ENCODE measurements around the gene KCNMA1. TPM values are rescaled to one million over a fixed set of nuclear protein-coding genes. Genes with fewer than 3 reads are reported as not detected.

KCNMA1 gene
- total RNA-seq, 1 experiment from 2014 or later: 0.70 TPM

DNA sequence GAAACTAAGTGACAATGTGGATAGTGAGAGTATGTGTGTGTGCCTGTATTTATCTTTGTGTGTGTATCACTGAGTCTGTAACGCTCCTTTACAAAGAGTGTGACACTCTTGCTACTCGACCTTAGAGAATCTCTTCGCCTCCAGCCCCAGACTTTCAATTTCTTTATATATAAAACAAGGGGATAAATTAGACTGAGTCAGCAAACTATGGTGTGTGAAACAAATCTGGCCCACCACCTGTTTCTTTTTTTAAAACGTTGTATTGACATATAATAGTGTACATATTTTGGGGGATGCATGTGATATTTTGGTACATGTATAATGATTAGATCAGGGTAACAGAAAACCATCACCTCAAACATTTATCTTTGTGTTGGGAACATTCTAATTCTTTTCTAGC is 240.5 kb downstream of the KCNMA1 start:
- Histone ChIP-seq H4K20me1 (ENCODE audit: insufficient read depth) (no peaks in the 10 kb centered on the region), H3K79me2 (ENCODE audit: low read depth) (no peaks in the 10 kb centered on the region), H2AFZ (no peak overlapping the region), H3K27ac (no peak overlapping the region), H3K4me3 (no peak overlapping the region), H3K36me3 (ENCODE audit: low read depth) (no peaks in the 10 kb centered on the region), H3K9me2 (ENCODE audit: insufficient read depth) (no peaks in the 10 kb centered on the region), H3K9me3 (ENCODE audit: insufficient read depth, low read depth) (no peaks in the 10 kb centered on the region), H3K4me1 (replicated peaks; ENCODE audit: insufficient read depth) (peaks cover 18% of the 10 kb centered on the region), H3K4me2 (no peak overlapping the region), H3K27me3 (ENCODE audit: insufficient read depth, low read depth) (no peaks in the 10 kb centered on the region), H3F3A (ENCODE audit: insufficient read depth, low read depth) (peaks cover 20% of the 10 kb centered on the region; the same call in 1 of the 2 replicates)
- intact Hi-C loops (cut with micrococcal nuclease; ENCODE audit: unreplicated experiment): no loop called here
- ChIA-PET POLR2A (ENCODE audit: unreplicated experiment) (no interaction called here), CTCF (no interaction called here)
- no peak for TF ChIP-seq EZH2 (IDR thresholded peaks at IDR 0.05; ENCODE audit: low read depth)
- TF ChIP-seq, protein P1, sequence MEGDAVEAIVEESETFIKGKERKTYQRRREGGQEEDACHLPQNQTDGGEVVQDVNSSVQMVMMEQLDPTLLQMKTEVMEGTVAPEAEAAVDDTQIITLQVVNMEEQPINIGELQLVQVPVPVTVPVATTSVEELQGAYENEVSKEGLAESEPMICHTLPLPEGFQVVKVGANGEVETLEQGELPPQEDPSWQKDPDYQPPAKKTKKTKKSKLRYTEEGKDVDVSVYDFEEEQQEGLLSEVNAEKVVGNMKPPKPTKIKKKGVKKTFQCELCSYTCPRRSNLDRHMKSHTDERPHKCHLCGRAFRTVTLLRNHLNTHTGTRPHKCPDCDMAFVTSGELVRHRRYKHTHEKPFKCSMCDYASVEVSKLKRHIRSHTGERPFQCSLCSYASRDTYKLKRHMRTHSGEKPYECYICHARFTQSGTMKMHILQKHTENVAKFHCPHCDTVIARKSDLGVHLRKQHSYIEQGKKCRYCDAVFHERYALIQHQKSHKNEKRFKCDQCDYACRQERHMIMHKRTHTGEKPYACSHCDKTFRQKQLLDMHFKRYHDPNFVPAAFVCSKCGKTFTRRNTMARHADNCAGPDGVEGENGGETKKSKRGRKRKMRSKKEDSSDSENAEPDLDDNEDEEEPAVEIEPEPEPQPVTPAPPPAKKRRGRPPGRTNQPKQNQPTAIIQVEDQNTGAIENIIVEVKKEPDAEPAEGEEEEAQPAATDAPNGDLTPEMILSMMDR (conservative IDR thresholded peaks at IDR 0.05): no peak
- no peak for DNase-seq
- BruUV-seq (replicated peaks): no TSS peak

DNA sequence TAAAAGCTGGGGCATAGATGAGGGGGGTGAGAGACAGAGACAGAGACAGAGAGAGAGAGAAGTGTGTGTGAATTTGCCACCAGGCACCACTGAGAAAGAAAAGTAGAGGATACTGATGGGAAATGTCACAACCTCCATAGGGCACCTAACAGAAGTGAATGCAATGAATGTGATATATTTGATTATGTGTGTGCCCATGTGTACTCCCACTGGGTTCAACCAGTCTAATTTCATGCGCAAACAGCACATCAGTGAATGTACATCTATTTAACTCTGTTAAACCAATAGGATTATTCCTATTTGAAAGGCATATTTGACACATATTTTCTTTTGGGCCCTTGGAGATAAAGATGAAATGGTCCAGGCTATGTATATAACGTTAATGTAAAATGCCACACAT is 241.3 kb downstream of the KCNMA1 start:
- H3K79me2 ChIP-seq (ENCODE audit: low read depth): no peaks in the 10 kb centered on the region
- intact Hi-C loops (cut with micrococcal nuclease; ENCODE audit: unreplicated experiment): no loop called here
- no peak overlapping the region for H3K4me2 ChIP-seq
- no peak for TF ChIP-seq EZH2 (IDR thresholded peaks at IDR 0.05; ENCODE audit: low read depth)
- TF ChIP-seq, protein P1 (conservative IDR thresholded peaks at IDR 0.05): no peak
- no peak overlapping the region for H3K27ac ChIP-seq
- no TSS peak for BruUV-seq (replicated peaks)
- H3K4me3 ChIP-seq: no peak overlapping the region
- no peaks in the 10 kb centered on the region for H4K20me1 ChIP-seq (ENCODE audit: insufficient read depth)
- DNase-seq: no peak
- POLR2A ChIA-PET (ENCODE audit: unreplicated experiment): no interaction called here
- CTCF ChIA-PET: no interaction called here
- no peaks in the 10 kb centered on the region for H3K9me3 ChIP-seq (ENCODE audit: insufficient read depth, low read depth)
- peaks cover 25% of the 10 kb centered on the region; the same call in 1 of the 2 replicates for H3F3A ChIP-seq (ENCODE audit: insufficient read depth, low read depth)
- H2AFZ ChIP-seq: no peak overlapping the region
- H3K4me1 ChIP-seq (replicated peaks; ENCODE audit: insufficient read depth): peaks cover 26% of the 10 kb centered on the region
- no peaks in the 10 kb centered on the region for H3K27me3 ChIP-seq (ENCODE audit: insufficient read depth, low read depth)
- H3K9me2 ChIP-seq (ENCODE audit: insufficient read depth): no peaks in the 10 kb centered on the region
- no peaks in the 10 kb centered on the region for H3K36me3 ChIP-seq (ENCODE audit: low read depth)

DNA sequence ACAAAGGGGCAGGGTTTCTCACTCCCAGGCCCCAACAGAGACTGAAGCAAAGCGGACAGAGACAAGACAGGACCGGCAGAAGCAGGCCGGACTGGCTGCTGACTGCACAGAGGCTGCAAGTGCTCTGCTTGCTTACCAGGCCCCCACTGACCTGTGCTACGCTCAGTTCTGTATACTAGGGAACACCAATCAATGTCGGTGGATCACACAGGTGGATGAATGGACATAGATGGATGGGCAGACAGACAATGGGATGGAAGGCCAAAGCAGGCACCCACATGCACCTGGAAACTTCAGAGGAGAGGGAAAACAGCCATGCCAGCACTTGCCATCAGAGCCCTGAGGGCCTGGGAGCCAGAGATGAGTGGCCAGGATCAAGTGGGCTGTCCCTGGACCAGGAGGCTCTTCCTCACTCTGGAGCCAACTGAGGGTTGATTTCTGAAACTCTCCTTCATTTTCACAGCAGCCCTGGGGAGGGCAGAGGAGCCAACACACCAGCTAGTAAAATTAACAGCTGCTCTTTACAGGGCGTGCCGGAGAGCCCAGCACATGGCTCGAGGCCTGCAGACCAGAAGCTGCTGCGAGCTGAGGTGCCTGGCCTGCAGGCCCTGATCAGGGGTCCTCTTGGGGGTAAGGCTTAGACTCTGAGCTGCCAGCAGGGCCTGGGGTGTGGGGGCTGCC is 243.6 kb downstream of the KCNMA1 start:
- ChIA-PET POLR2A (ENCODE audit: unreplicated experiment) (no interaction called here), CTCF (no interaction called here)
- no peaks in the 10 kb centered on the region for H3K36me3 ChIP-seq (ENCODE audit: low read depth)
- peaks cover 27% of the 10 kb centered on the region; the same call in 1 of the 2 replicates for H3F3A ChIP-seq (ENCODE audit: insufficient read depth, low read depth)
- no peaks in the 10 kb centered on the region for H3K9me2 ChIP-seq (ENCODE audit: insufficient read depth)
- intact Hi-C loops (cut with micrococcal nuclease; ENCODE audit: unreplicated experiment): loop anchor here (1.0 to 5.0 kb wide), 6 partner anchors 23 to 215 kb away; no protein-coding TSS in a partner anchor
- no peak for DNase-seq
- no peaks in the 10 kb centered on the region for H3K27me3 ChIP-seq (ENCODE audit: insufficient read depth, low read depth)
- no peak overlapping the region for H2AFZ ChIP-seq
- BruUV-seq (replicated peaks): no TSS peak
- TF ChIP-seq, protein P1 (conservative IDR thresholded peaks at IDR 0.05): no peak
- TF ChIP-seq EZH2 (IDR thresholded peaks at IDR 0.05; ENCODE audit: low read depth): no peak
- no peaks in the 10 kb centered on the region for H4K20me1 ChIP-seq (ENCODE audit: insufficient read depth)
- H3K9me3 ChIP-seq (ENCODE audit: insufficient read depth, low read depth): no peaks in the 10 kb centered on the region
- H3K4me2 ChIP-seq: no peak overlapping the region
- H3K27ac ChIP-seq: no peak overlapping the region
- peaks cover 40% of the 10 kb centered on the region for H3K4me1 ChIP-seq (replicated peaks; ENCODE audit: insufficient read depth)
- H3K4me3 ChIP-seq: no peak overlapping the region
- no peaks in the 10 kb centered on the region for H3K79me2 ChIP-seq (ENCODE audit: low read depth)

Measured in PC-9 (cell line).